Measurements from ENCODE around the gene FBXW4. TPM values are rescaled to one million over a fixed set of nuclear protein-coding genes. Genes with fewer than 3 reads are reported as not detected.
A peak's percentile ranks its signal among the peaks of the same experiment; 100 is the strongest.

Gene FBXW4
- total and polyA plus RNA-seq, 9 of the 15 experiments (the other 6 are each of a cell fraction or from before 2014, with no cell fraction given): 1.0 to 10.6 (median 5.4) TPM

DNA sequence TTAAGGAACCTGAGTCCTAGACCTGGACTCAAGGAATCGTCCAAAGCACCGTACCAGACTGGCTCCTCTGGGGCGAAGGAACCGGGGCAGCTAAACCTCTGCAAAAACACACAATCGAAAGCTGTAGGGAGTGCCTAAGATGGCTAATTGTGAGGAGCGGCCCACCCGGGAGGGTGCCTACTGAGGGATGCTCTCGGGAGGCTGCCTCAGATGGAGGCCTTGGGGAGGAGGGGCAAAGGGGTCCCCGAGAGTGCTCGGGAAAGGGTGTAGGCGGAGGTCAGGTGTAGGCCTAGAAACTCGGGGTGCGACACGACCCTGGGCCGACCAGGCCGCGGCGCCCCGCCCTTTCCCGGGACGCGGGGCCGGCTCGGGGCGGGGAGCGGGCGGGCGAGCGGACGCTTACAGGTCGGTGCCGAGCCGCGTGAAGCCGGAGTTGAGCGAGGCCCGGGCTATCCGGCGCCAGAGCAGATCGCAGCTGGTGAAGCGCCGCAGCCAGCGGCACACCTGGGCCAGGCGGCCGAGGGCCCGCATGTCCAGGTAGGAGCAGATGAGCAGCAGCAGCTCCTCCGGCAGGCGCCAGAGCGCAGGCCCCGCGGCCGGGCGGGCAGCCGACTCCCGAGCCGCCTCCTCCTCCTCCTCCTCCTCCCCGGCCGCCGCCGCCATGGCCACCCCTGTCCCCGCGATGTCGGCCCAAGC, 844 bp downstream of the FBXW4 start (continued):
- TF ChIP-seq, protein P1, sequence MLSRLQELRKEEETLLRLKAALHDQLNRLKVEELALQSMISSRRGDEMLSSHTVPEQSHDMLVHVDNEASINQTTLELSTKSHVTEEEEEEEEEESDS (CRISPR knock-in tag; IDR thresholded peaks at IDR 0.05): no peak
- TF ChIP-seq POLR2H (tag; IDR thresholded peaks at IDR 0.05; ENCODE audit: low read depth) (no peak), ZBTB7A (IDR thresholded peaks at IDR 0.05; ENCODE audit: borderline replicate concordance, control insufficient read depth, low read depth, low read length) (peak; percentile 50), PRMT5 (CRISPR knock-in tag; IDR thresholded peaks at IDR 0.05) (no peak), BACH1 (tag; IDR thresholded peaks at IDR 0.05) (no peak), FOXJ2 (tag; IDR thresholded peaks at IDR 0.05) (no peak), MAFF (IDR thresholded peaks at IDR 0.05; ENCODE audit: low read length) (no peak), SREBF1 (IDR thresholded peaks at IDR 0.05; ENCODE audit: borderline replicate concordance, low read depth, low read length) (no peak), PHF8 (IDR thresholded peaks at IDR 0.05; ENCODE audit: borderline replicate concordance, low read length) (peak; percentile 61; the same call in 1 of the 2 replicates), NFRKB (IDR thresholded peaks at IDR 0.05; ENCODE audit: low read depth) (peak; percentile 8; the same call in 1 of the 2 replicates), POLR2AphosphoS2 (IDR thresholded peaks at IDR 0.05; ENCODE audit: low read length) (no peak), EHMT2 (IDR thresholded peaks at IDR 0.05) (no peak), FOXA1 (IDR thresholded peaks at IDR 0.05; ENCODE audit: borderline replicate concordance) (no peak), SMARCC2 (IDR thresholded peaks at IDR 0.05; ENCODE audit: low read depth) (no peak)
- TF ChIP-seq, protein P2, sequence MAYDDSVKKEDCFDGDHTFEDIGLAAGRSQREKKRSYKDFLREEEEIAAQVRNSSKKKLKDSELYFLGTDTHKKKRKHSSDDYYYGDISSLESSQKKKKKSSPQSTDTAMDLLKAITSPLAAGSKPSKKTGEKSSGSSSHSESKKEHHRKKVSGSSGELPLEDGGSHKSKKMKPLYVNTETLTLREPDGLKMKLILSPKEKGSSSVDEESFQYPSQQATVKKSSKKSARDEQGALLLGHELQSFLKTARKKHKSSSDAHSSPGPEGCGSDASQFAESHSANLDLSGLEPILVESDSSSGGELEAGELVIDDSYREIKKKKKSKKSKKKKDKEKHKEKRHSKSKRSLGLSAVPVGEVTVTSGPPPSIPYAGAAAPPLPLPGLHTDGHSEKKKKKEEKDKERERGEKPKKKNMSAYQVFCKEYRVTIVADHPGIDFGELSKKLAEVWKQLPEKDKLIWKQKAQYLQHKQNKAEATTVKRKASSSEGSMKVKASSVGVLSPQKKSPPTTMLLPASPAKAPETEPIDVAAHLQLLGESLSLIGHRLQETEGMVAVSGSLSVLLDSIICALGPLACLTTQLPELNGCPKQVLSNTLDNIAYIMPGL (CRISPR knock-in tag; IDR thresholded peaks at IDR 0.05): peak; percentile 94
- TF ChIP-seq, protein P3, sequence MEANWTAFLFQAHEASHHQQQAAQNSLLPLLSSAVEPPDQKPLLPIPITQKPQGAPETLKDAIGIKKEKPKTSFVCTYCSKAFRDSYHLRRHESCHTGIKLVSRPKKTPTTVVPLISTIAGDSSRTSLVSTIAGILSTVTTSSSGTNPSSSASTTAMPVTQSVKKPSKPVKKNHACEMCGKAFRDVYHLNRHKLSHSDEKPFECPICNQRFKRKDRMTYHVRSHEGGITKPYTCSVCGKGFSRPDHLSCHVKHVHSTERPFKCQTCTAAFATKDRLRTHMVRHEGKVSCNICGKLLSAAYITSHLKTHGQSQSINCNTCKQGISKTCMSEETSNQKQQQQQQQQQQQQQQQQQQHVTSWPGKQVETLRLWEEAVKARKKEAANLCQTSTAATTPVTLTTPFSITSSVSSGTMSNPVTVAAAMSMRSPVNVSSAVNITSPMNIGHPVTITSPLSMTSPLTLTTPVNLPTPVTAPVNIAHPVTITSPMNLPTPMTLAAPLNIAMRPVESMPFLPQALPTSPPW (CRISPR knock-in tag; IDR thresholded peaks at IDR 0.05): peak; percentile 63; the same call in 1 of the 2 replicates
- TF ChIP-seq, protein P4, sequence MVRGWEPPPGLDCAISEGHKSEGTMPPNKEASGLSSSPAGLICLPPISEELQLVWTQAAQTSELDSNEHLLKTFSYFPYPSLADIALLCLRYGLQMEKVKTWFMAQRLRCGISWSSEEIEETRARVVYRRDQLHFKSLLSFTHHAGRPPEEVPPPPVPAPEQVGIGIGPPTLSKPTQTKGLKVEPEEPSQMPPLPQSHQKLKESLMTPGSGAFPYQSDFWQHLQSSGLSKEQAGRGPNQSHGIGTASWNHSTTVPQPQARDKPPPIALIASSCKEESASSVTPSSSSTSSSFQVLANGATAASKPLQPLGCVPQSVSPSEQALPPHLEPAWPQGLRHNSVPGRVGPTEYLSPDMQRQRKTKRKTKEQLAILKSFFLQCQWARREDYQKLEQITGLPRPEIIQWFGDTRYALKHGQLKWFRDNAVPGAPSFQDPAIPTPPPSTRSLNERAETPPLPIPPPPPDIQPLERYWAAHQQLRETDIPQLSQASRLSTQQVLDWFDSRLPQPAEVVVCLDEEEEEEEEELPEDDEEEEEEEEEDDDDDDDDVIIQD (CRISPR knock-in tag; IDR thresholded peaks at IDR 0.05): no peak
- TF ChIP-seq, protein P5, sequence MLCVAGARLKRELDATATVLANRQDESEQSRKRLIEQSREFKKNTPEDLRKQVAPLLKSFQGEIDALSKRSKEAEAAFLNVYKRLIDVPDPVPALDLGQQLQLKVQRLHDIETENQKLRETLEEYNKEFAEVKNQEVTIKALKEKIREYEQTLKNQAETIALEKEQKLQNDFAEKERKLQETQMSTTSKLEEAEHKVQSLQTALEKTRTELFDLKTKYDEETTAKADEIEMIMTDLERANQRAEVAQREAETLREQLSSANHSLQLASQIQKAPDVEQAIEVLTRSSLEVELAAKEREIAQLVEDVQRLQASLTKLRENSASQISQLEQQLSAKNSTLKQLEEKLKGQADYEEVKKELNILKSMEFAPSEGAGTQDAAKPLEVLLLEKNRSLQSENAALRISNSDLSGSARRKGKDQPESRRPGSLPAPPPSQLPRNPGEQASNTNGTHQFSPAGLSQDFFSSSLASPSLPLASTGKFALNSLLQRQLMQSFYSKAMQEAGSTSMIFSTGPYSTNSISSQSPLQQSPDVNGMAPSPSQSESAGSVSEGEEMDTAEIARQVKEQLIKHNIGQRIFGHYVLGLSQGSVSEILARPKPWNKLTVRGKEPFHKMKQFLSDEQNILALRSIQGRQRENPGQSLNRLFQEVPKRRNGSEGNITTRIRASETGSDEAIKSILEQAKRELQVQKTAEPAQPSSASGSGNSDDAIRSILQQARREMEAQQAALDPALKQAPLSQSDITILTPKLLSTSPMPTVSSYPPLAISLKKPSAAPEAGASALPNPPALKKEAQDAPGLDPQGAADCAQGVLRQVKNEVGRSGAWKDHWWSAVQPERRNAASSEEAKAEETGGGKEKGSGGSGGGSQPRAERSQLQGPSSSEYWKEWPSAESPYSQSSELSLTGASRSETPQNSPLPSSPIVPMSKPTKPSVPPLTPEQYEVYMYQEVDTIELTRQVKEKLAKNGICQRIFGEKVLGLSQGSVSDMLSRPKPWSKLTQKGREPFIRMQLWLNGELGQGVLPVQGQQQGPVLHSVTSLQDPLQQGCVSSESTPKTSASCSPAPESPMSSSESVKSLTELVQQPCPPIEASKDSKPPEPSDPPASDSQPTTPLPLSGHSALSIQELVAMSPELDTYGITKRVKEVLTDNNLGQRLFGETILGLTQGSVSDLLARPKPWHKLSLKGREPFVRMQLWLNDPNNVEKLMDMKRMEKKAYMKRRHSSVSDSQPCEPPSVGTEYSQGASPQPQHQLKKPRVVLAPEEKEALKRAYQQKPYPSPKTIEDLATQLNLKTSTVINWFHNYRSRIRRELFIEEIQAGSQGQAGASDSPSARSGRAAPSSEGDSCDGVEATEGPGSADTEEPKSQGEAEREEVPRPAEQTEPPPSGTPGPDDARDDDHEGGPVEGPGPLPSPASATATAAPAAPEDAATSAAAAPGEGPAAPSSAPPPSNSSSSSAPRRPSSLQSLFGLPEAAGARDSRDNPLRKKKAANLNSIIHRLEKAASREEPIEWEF (CRISPR knock-in tag; IDR thresholded peaks at IDR 0.05): no peak

Data from K562 (cell line).